ENCODE results near the gene HORMAD2.
"Not testable (repeated sequence)": the region's sequence is repeated elsewhere in the genome, so short reads cannot be mapped to it uniquely, and the experiment has no call there.

Gene HORMAD2

GRCh38 chr22:30197389-30197788 lies 117.1 kb downstream of the HORMAD2 start:
- no peak overlapping the region for H3K4me3 ChIP-seq (ENCODE audit: low read length)
- no peaks in the 10 kb centered on the region for H3K9me3 ChIP-seq (ENCODE audit: control insufficient read depth, insufficient read depth, low read length)
- no peaks in the 10 kb centered on the region for H3K36me3 ChIP-seq (ENCODE audit: control insufficient read depth, insufficient read depth, low read length)
- peaks cover 8% of the 10 kb centered on the region; the same call in 1 of the 2 replicates for H3K4me1 ChIP-seq (ENCODE audit: control insufficient read depth, insufficient read depth, low read length)
- H3K27me3 ChIP-seq (ENCODE audit: control insufficient read depth, insufficient read depth, low read length), result no peaks in the 10 kb centered on the region
- DNase-seq (ENCODE audit: low read depth, low spot score), result no peak
- no peak overlapping the region for H3K27ac ChIP-seq (ENCODE audit: low read length)

- WGBS (ENCODE audit: insufficient coverage, insufficient read length), result no CpG with 5 or more reads among the region's 5 CpGs
- no peak for DNase-seq (ENCODE audit: low read depth, low spot score)
- no peak overlapping the region for H3K4me3 ChIP-seq (ENCODE audit: low read length)
- no peaks in the 10 kb centered on the region for H3K36me3 ChIP-seq (ENCODE audit: control insufficient read depth, insufficient read depth, low read length)
- no peaks in the 10 kb centered on the region for H3K27me3 ChIP-seq (ENCODE audit: control insufficient read depth, insufficient read depth, low read length)
- no peaks in the 10 kb centered on the region for H3K9me3 ChIP-seq (ENCODE audit: control insufficient read depth, insufficient read depth, low read length)
- H3K27ac ChIP-seq (ENCODE audit: low read length), result no peak overlapping the region
- H3K4me1 ChIP-seq (ENCODE audit: control insufficient read depth, insufficient read depth, low read length), result peaks cover 9% of the 10 kb centered on the region; the same call in 1 of the 2 replicates
Measured at GRCh38 chr22:30198152-30198825, 118.0 kb downstream of the HORMAD2 start.

GRCh38 chr22:30198921-30199320 lies 118.7 kb downstream of the HORMAD2 start:
- Histone ChIP-seq H3K36me3 (ENCODE audit: control insufficient read depth, insufficient read depth, low read length) (no peaks in the 10 kb centered on the region), H3K9me3 (ENCODE audit: control insufficient read depth, insufficient read depth, low read length) (no peaks in the 10 kb centered on the region), H3K4me1 (ENCODE audit: control insufficient read depth, insufficient read depth, low read length) (peaks cover 9% of the 10 kb centered on the region; the same call in 1 of the 2 replicates), H3K27me3 (ENCODE audit: control insufficient read depth, insufficient read depth, low read length) (no peaks in the 10 kb centered on the region), H3K27ac (ENCODE audit: low read length) (no peak overlapping the region), H3K4me3 (ENCODE audit: low read length) (no peak overlapping the region)
- DNase-seq (ENCODE audit: low read depth, low spot score), result no peak
- WGBS (ENCODE audit: insufficient coverage, insufficient read length), result no CpG with 5 or more reads among the region's 4 CpGs

GRCh38 chr22:30200905-30201304 lies 120.6 kb downstream of the HORMAD2 start:
- H3K27ac ChIP-seq (ENCODE audit: low read length); H3K4me1 ChIP-seq (ENCODE audit: control insufficient read depth, insufficient read depth, low read length); H3K4me3 ChIP-seq (ENCODE audit: low read length); DNase-seq (ENCODE audit: low read depth, low spot score); H3K9me3 ChIP-seq (ENCODE audit: control insufficient read depth, insufficient read depth, low read length); H3K27me3 ChIP-seq (ENCODE audit: control insufficient read depth, insufficient read depth, low read length); H3K36me3 ChIP-seq (ENCODE audit: control insufficient read depth, insufficient read depth, low read length): not testable (repeated sequence)
- no CpG with 5 or more reads among the region's 10 CpGs for WGBS (ENCODE audit: insufficient coverage, insufficient read length)

GRCh38 chr22:30201945-30202344 lies 121.7 kb downstream of the HORMAD2 start:
- H3K36me3 ChIP-seq (ENCODE audit: control insufficient read depth, insufficient read depth, low read length), result no peaks in the 10 kb centered on the region
- H3K9me3 ChIP-seq (ENCODE audit: control insufficient read depth, insufficient read depth, low read length), result no peaks in the 10 kb centered on the region
- H3K27me3 ChIP-seq (ENCODE audit: control insufficient read depth, insufficient read depth, low read length), result no peaks in the 10 kb centered on the region
- no peak overlapping the region for H3K27ac ChIP-seq (ENCODE audit: low read length)
- DNase-seq (ENCODE audit: low read depth, low spot score), result no peak
- no peak overlapping the region for H3K4me3 ChIP-seq (ENCODE audit: low read length)
- WGBS (ENCODE audit: insufficient coverage, insufficient read length), result no CpG with 5 or more reads among the region's 3 CpGs
- H3K4me1 ChIP-seq (ENCODE audit: control insufficient read depth, insufficient read depth, low read length), result 0 out of 2 replicates have a peak, but pooled peaks cover 1% of the 10 kb centered on the region

GRCh38 chr22:30202531-30203006 lies 122.3 kb downstream of the HORMAD2 start:
- Histone ChIP-seq H3K9me3 (ENCODE audit: control insufficient read depth, insufficient read depth, low read length) (no peaks in the 10 kb centered on the region), H3K36me3 (ENCODE audit: control insufficient read depth, insufficient read depth, low read length) (no peaks in the 10 kb centered on the region), H3K4me1 (ENCODE audit: control insufficient read depth, insufficient read depth, low read length) (0 out of 2 replicates have a peak, but pooled peaks cover 1% of the 10 kb centered on the region), H3K27me3 (ENCODE audit: control insufficient read depth, insufficient read depth, low read length) (no peaks in the 10 kb centered on the region), H3K4me3 (ENCODE audit: low read length) (no peak overlapping the region), H3K27ac (ENCODE audit: low read length) (no peak overlapping the region)
- WGBS (ENCODE audit: insufficient coverage, insufficient read length), result no CpG with 5 or more reads among the region's 9 CpGs
- DNase-seq (ENCODE audit: low read depth, low spot score), result no peak

GRCh38 chr22:30204015-30204741 lies 123.9 kb downstream of the HORMAD2 start:
- WGBS (ENCODE audit: insufficient coverage, insufficient read length), result no CpG with 5 or more reads among the region's 7 CpGs
- Histone ChIP-seq H3K4me3 (ENCODE audit: low read length) (no peak overlapping the region), H3K4me1 (ENCODE audit: control insufficient read depth, insufficient read depth, low read length) (0 out of 2 replicates have a peak, but pooled peaks cover 1% of the 10 kb centered on the region), H3K27ac (ENCODE audit: low read length) (no peak overlapping the region), H3K36me3 (ENCODE audit: control insufficient read depth, insufficient read depth, low read length) (no peaks in the 10 kb centered on the region), H3K9me3 (ENCODE audit: control insufficient read depth, insufficient read depth, low read length) (no peaks in the 10 kb centered on the region), H3K27me3 (ENCODE audit: control insufficient read depth, insufficient read depth, low read length) (no peaks in the 10 kb centered on the region)
- no peak for DNase-seq (ENCODE audit: low read depth, low spot score)

GRCh38 chr22:30204742-30205111 lies 124.5 kb downstream of the HORMAD2 start:
- no peak for DNase-seq (ENCODE audit: low read depth, low spot score)
- WGBS (ENCODE audit: insufficient coverage, insufficient read length), result no CpG with 5 or more reads among the region's 10 CpGs
- no peak overlapping the region for H3K27ac ChIP-seq (ENCODE audit: low read length)
- no peak overlapping the region for H3K4me3 ChIP-seq (ENCODE audit: low read length)
- no peaks in the 10 kb centered on the region for H3K36me3 ChIP-seq (ENCODE audit: control insufficient read depth, insufficient read depth, low read length)
- H3K4me1 ChIP-seq (ENCODE audit: control insufficient read depth, insufficient read depth, low read length), result 0 out of 2 replicates have a peak, but pooled peaks cover 1% of the 10 kb centered on the region
- H3K9me3 ChIP-seq (ENCODE audit: control insufficient read depth, insufficient read depth, low read length), result no peaks in the 10 kb centered on the region
- no peaks in the 10 kb centered on the region for H3K27me3 ChIP-seq (ENCODE audit: control insufficient read depth, insufficient read depth, low read length)

- H3K9me3 ChIP-seq (ENCODE audit: control insufficient read depth, insufficient read depth, low read length), result no peaks in the 10 kb centered on the region
- DNase-seq (ENCODE audit: low read depth, low spot score), result no peak
- no CpG with 5 or more reads among the region's 25 CpGs for WGBS (ENCODE audit: insufficient coverage, insufficient read length)
- H3K36me3 ChIP-seq (ENCODE audit: control insufficient read depth, insufficient read depth, low read length), result no peaks in the 10 kb centered on the region
- 0 out of 2 replicates have a peak, but pooled peaks cover 1% of the 10 kb centered on the region for H3K4me1 ChIP-seq (ENCODE audit: control insufficient read depth, insufficient read depth, low read length)
- no peak overlapping the region for H3K27ac ChIP-seq (ENCODE audit: low read length)
- no peaks in the 10 kb centered on the region for H3K27me3 ChIP-seq (ENCODE audit: control insufficient read depth, insufficient read depth, low read length)
- H3K4me3 ChIP-seq (ENCODE audit: low read length), result no peak overlapping the region
Measured at GRCh38 chr22:30205281-30206115, 125.2 kb downstream of the HORMAD2 start.

GRCh38 chr22:30206944-30207343 lies 126.7 kb downstream of the HORMAD2 start:
- DNase-seq (ENCODE audit: low read depth, low spot score), result no peak
- Histone ChIP-seq H3K9me3 (ENCODE audit: control insufficient read depth, insufficient read depth, low read length) (no peaks in the 10 kb centered on the region), H3K4me3 (ENCODE audit: low read length) (no peak overlapping the region), H3K27ac (ENCODE audit: low read length) (no peak overlapping the region), H3K4me1 (ENCODE audit: control insufficient read depth, insufficient read depth, low read length) (0 out of 2 replicates have a peak, but pooled peaks cover 1% of the 10 kb centered on the region), H3K27me3 (ENCODE audit: control insufficient read depth, insufficient read depth, low read length) (no peaks in the 10 kb centered on the region), H3K36me3 (ENCODE audit: control insufficient read depth, insufficient read depth, low read length) (no peaks in the 10 kb centered on the region)
- no CpG with 5 or more reads among the region's 16 CpGs for WGBS (ENCODE audit: insufficient coverage, insufficient read length)

All from iPS DF 6.9 (cell line).